Activated CD4-positive, alpha-beta T cell treated with anti-CD3 and anti-CD28 coated beads for 4 hours (primary cell): ENCODE data around the gene SLC9A2.
A peak's percentile ranks its signal among the peaks of the same experiment; 100 is the strongest.

Experiments used
- DNase-seq, 2 donors: peaks; one replicate each; pipeline ENCODE4 v3.0.0-alpha.2; 2020

The SLC9A2 gene, protein sequence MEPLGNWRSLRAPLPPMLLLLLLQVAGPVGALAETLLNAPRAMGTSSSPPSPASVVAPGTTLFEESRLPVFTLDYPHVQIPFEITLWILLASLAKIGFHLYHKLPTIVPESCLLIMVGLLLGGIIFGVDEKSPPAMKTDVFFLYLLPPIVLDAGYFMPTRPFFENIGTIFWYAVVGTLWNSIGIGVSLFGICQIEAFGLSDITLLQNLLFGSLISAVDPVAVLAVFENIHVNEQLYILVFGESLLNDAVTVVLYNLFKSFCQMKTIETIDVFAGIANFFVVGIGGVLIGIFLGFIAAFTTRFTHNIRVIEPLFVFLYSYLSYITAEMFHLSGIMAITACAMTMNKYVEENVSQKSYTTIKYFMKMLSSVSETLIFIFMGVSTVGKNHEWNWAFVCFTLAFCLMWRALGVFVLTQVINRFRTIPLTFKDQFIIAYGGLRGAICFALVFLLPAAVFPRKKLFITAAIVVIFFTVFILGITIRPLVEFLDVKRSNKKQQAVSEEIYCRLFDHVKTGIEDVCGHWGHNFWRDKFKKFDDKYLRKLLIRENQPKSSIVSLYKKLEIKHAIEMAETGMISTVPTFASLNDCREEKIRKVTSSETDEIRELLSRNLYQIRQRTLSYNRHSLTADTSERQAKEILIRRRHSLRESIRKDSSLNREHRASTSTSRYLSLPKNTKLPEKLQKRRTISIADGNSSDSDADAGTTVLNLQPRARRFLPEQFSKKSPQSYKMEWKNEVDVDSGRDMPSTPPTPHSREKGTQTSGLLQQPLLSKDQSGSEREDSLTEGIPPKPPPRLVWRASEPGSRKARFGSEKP

DNA sequence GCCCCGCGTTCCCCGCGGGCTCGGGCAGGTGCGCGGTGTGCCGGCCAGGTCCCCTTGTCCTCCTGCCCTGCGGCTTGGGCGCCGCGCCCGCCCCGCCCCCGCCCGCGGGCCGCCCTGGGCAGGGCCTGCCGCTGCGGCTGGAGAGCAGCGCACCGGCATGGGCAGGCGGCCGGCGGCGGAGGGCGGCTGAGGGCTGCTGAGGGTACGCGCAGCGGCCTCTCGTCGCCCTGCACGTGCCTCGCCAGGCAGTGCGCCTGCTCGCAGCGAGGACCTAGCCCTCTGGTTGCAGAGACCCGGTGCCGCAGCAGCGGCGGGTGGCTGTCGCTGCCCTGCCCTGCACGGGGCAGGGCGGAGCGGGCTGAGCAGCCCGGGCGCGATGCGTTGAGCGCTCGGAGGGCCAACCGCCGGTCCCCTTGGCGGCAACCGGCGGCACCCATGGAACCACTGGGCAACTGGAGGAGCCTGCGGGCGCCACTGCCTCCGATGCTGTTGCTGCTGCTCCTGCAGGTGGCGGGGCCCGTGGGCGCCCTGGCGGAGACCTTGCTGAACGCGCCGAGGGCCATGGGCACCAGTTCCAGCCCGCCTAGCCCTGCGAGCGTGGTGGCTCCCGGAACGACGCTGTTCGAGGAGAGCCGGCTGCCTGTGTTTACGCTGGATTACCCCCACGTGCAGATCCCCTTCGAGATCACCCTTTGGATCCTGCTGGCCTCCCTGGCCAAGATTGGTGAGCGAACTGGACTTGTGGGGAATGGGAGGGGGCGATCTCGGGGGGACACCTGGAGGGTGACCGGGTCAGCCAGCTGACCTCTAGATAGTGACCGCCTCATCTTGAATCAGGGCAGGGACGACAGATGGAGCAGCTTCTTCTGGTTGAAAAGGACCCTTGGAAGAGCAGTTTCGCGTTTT, at the start of gene SLC9A2:
Gene SLC9A2 (plus strand): TSS at position 140 of the 906 bp plus-strand sequence. CDS start 296 bp downstream, at position 436.
- DNase-seq: no peak

DNA sequence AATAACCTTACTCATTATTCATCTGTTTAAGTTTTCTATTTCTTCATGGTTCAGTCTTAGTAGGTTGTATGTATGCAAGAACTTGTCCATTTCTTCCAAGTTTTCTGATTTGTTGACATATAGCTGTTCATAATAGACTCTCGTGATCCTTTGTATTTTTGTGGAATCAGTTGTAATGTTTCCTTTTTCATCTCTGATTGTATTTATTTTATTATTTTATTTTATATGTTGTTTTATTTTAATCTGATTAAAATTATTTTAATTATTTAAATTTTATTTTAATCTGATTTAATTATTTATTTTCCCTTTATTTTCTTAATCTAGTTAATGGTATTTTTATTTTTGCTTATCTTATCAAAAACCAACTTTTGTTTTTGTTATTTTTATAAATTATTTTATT, 43.5 kb upstream of the SLC9A2 start:
- no peak for DNase-seq

DNA sequence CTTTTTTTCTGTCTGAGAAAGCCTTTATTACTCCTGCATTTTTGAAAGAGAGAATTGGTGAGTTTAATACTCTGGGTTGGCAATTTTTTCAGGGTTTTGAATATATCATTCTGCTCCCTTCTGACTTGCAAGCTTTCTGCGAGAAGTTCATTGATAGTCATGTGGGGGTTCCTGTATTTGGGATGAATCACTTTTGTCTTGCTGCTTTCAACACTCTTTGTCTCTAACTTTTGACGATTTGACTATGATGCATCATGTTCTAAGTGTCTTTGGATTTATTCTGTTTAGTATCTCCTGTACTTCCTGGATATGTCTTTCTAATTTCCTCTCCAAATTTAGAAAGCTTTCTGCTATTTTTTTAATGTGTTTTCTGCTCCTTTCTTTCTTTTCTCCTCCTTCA, 41.0 kb upstream of the SLC9A2 start:
- no peak for DNase-seq

- no peak for DNase-seq
These were observed 37.4 kb upstream of the SLC9A2 start for GRCh38 chr2:102581911-102582310.

- DNase-seq: no peak
These were observed 36.5 kb upstream of the SLC9A2 start for GRCh38 chr2:102582845-102583244.

DNA sequence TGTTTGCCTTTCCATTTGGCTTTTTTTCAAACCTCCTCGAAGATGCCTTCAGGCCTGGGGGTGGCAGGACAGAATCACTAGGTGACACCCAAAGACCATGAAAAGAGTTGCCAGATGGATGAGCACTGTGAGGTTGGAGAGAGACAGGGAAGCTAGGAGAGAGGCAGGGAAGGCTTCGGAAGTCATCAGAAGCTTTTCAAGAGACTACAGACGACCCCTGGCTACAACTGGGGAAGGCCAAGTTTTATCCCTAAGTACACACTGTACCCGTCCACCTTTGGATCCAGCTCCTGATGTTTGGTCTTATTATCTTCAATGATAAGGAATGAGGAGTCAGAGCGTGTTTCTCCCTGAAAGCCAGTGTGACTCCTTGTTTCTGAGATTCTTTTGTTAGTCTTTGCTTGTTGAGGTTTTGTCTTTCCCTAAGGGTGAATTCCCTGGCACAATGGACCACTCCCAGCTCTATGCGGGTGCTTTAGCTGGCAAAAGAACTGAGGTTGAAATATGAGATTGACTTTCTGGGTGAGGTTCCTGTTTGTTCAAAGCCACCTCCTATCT, 33.4 kb upstream of the SLC9A2 start:
- no peak for DNase-seq

- DNase-seq: no peak
These were observed 31.0 kb upstream of the SLC9A2 start for GRCh38 chr2:102588213-102588939.

- no peak for DNase-seq
These were observed 29.9 kb upstream of the SLC9A2 start for GRCh38 chr2:102589444-102589843.

- no peak for DNase-seq
These were observed 27.8 kb upstream of the SLC9A2 start for GRCh38 chr2:102591491-102592045.

DNA sequence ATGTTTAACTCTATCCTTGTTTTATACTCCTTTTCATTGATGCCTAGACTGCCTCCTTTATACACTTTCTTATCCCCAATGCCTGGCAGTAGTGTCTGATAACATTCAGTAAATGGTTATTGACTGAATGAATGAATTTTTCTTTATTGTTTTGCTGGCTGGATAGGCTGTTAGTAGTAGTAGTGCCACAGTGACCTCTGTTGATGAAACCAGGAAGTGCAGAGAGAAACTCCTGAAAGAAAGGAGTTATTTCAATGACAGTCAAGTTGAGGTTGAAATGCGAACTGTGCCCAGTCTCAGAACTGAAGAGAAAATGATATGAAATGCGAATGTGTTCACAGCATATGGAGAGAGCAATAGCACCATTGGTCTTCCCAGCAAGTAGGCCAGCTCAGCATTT, 26.8 kb upstream of the SLC9A2 start:
- DNase-seq: no peak

DNA sequence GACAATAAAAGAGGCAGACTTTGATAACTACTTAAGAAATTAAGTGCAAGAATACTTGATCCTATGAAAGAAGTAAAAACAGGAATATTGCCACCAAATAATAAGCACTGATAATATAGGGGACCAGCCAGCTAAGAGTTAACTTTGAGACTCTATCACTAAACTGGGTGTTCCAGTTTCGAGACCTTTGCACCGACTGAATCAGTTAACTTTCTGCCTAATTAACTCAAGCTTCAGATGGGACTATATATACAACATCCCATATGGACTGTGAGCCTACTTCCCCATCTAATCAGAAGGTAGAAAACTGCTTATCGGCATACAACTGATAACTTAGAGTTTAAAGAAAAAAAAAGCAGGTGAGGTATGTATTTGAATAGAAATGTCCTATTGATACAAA, 25.8 kb upstream of the SLC9A2 start:
- DNase-seq: no peak

GRCh38 chr2:102594445-102595016, 24.8 kb upstream of the SLC9A2 start:
- no peak for DNase-seq

GRCh38 chr2:102597788-102598187, 21.6 kb upstream of the SLC9A2 start:
- DNase-seq: no peak

- DNase-seq: no peak
These were observed 19.9 kb upstream of the SLC9A2 start for GRCh38 chr2:102599486-102599885.

GRCh38 chr2:102601730-102602129, 17.6 kb upstream of the SLC9A2 start:
- no peak for DNase-seq

DNA sequence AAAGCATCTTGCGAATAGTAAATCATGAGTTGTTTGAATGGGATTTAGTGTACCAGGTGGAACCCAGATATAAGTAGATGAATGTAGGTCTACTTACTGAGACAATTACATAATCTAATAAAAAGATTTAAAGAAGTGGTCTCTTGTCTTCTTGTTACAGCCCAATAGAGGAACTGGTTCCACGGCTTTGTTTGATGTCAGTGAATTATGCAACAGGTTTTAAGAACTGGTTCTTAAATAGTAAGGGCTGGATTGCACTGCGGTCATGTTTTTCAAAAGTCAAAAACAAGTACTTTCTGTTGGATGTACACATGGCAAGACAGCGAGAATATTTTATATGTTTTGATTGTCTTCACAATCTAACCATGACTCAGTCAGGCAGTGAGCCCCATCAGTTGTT, 15.4 kb upstream of the SLC9A2 start:
- DNase-seq: no peak

DNA sequence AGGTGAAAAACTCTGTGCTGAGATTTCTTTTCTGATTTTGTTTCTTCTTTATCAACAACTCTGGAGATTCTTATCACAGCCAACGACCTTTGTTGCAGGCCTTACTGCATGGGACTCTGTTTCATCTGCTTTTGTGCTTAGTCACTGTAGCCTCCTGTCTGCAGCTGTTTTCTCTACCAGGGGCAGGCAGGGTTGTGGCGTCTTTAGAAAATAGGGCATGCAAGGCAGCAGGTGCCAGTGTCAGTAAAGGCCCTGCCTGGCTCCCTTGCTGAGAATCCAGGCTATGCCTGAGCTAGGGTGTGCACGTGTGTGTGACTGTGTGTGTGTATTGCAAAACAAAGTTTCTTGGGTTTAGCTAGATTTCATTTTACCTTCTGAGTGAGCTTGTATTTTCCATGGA, 14.6 kb upstream of the SLC9A2 start:
- no peak for DNase-seq

DNA sequence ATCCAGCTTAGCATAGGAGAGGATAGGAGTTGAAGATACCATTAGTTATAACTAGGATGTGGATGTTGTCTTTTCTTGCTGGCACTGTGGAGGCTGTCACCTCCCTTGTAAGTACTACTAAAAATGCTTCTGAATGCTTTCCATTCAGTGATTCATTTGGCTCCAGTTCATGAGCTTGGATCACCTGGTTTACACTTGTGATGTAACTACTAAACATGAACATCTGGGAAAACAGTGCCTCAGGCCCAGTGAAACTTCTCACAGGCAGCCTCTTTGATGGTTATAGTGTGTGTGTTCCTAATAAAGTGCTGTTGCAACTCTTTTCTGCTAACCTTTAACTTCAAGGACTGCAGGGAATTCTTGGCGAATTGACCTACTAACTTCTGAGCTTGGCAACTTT, 13.0 kb upstream of the SLC9A2 start:
- DNase-seq: no peak

GRCh38 chr2:102615620-102616436, 3.5 kb upstream of the SLC9A2 start:
- DNase-seq: peak; percentile 13 to 21
